Central memory CD8-positive, alpha-beta T cell (primary cell): Measurements from ENCODE around the gene GATC.

ENCODE experiments used
- ATAC-seq: fragments of 150-1000 bp; cut with Tn5 transposase; replicated peaks from 2 replicates; pipeline ENCODE4 v1.10.0; 2022; ENCODE audit warnings: mild to moderate bottlenecking, moderate FRiP score, moderate number of reproducible peaks; ENCODE audit not compliant: poor library complexity, severe bottlenecking; ENCODE audit errors: extremely low read depth
- DNase-seq, 2 donors: peaks; one replicate each; pipeline ENCODE4 v3.0.0; 2021; ENCODE audit warnings: low spot score in 2 of 2
- H3K27ac Mint-ChIP-seq: one replicate; pipeline ENCODE4 v1.8.0; 2022; ENCODE audit warnings: low read depth, mild to moderate bottlenecking, moderate library complexity, mixed read lengths
- H3K27me3 Mint-ChIP-seq: one replicate; pipeline ENCODE4 v1.8.0; 2022; ENCODE audit warnings: mixed read lengths
- H3K36me3 Mint-ChIP-seq: one replicate; pipeline ENCODE4 v1.8.0; 2022; ENCODE audit warnings: mild to moderate bottlenecking, moderate library complexity, mixed read lengths; ENCODE audit not compliant: insufficient read depth
- H3K4me1 Mint-ChIP-seq: one replicate; pipeline ENCODE4 v1.8.0; 2022; ENCODE audit warnings: mixed read lengths
- H3K4me3 Mint-ChIP-seq: one replicate; pipeline ENCODE4 v1.8.0; 2022; ENCODE audit warnings: mild to moderate bottlenecking, moderate library complexity, mixed read lengths
- H3K9me3 Mint-ChIP-seq: one replicate; pipeline ENCODE4 v1.8.0; 2022; ENCODE audit warnings: mixed read lengths

The GATC gene, protein sequence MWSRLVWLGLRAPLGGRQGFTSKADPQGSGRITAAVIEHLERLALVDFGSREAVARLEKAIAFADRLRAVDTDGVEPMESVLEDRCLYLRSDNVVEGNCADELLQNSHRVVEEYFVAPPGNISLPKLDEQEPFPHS

GRCh38 chr12:120445911-120446843 lies at the start of gene GATC, which contains the start of gene TRIAP1:
Gene GATC, plus strand, starts transcription at chr12:120446444. Its CDS starts 37 bp downstream, at chr12:120446481.
Gene TRIAP1, minus strand, starts transcription at chr12:120446384. Its CDS starts 12 bp downstream, at chr12:120446372.
- Mint-ChIP-seq H3K4me1 (peaks cover 22% of the 10 kb centered on the region), H3K36me3 (peaks cover 47% of the 10 kb centered on the region)
- peak; percentile 96 for ATAC-seq

DNA sequence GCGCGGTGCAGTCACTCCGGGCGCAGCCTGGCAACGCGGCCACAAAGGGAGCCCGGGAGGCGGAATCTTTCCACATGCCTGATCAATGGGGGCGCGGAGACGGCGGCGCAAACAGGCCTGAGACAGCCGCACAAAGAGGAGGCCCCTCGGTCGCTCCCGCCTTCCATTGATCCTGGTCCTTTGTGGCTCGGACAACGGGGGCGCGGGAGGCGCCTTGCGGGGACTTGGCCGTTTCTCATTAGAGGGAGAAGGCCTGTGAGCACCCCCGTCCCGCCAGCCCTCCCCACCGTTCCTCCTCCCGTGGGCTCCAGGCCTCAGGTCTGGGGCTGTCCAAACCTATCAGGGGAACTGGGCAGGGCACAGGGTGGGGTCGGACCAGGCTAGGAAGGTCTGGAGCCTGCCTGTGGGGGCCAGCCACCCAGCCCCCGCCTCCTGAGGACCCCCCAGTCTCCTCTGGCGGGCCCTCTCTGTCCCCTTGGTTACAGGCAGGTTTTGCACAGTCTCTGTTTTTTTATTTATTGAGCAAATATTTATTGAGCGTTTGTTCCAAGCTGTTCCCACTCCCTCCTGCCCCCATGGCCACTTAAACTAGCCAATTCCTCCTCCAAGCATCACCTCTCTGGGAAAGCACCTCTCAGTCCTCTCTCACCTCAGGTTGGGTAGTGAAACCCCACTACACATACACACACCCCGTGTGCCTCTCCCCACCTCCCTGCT lies 48.3 kb upstream of the GATC start:
- Mint-ChIP-seq H3K36me3 (peaks cover 2% of the 10 kb centered on the region), H3K27ac (no peak overlapping the region), H3K4me3 (no peak overlapping the region), H3K4me1 (no peaks in the 10 kb centered on the region), H3K9me3 (no peaks in the 10 kb centered on the region), H3K27me3 (peaks cover 67% of the 10 kb centered on the region)
- ATAC-seq (no peak), DNase-seq (no peak)

More at GRCh38 chr12:120445911-120446843, at the start of gene GATC, which contains the start of gene TRIAP1:
- Mint-ChIP-seq H3K27me3 (no peaks in the 10 kb centered on the region), H3K27ac (peak within 1 kb of the TSS; percentile 98), H3K9me3 (no peaks in the 10 kb centered on the region), H3K4me3 (peak within 1 kb of the TSS; percentile 97)
- DNase-seq = peak; percentile 80 to 84

DNA sequence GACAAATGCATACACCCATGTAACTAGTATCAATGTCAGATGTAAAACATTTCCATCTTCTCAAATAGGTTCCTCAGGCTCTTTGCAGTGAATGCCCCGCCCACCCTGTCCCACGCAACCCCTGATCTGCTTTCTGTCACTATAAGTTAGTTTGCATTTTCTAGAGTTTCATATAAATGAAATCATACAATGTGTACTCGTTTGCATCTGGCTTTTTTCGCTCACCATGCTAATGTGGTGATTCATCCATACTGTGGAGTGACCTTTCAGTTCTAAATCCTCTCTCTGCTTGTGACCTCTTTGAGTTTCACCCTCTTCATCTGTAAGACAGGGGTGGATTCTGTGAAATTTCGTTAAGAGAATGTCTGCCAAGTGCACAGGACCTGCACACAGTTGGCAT lies 46.7 kb upstream of the GATC start:
- peaks cover 2% of the 10 kb centered on the region for H3K36me3 Mint-ChIP-seq
- no peaks in the 10 kb centered on the region for H3K4me1 Mint-ChIP-seq
- DNase-seq (no peak), ATAC-seq (no peak)
- H3K27me3 Mint-ChIP-seq = peaks cover 59% of the 10 kb centered on the region
- no peak overlapping the region for H3K4me3 Mint-ChIP-seq
- H3K27ac Mint-ChIP-seq = no peak overlapping the region
- no peaks in the 10 kb centered on the region for H3K9me3 Mint-ChIP-seq

DNA sequence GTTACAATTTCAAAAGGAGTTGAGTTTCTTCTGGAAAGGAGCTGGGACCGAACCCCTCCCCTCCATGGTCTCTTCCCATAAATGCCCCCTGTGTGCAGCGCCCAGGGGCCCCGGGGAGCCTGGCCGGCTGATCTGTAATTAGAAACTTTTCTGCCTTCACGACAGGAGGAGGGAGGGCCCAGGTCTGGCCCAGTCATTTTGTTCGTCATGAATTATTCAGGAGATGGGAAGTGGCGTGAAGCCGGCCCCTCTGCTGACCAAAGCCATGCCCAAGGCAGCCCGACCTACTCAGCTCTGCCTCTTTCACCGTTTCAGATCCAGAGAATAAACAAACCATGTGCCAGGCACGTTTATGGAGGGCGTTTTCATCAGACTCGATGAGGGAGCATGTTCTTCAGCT lies 44.0 kb upstream of the GATC start:
- Mint-ChIP-seq H3K36me3 (peaks cover 2% of the 10 kb centered on the region), H3K9me3 (no peaks in the 10 kb centered on the region), H3K4me1 (no peaks in the 10 kb centered on the region), H3K27ac (no peak overlapping the region), H3K4me3 (no peak overlapping the region), H3K27me3 (peaks cover 34% of the 10 kb centered on the region)
- DNase-seq = no peak
- ATAC-seq = no peak

- Mint-ChIP-seq H3K27me3 (peaks cover 23% of the 10 kb centered on the region), H3K4me3 (no peak overlapping the region), H3K27ac (no peak overlapping the region), H3K4me1 (no peaks in the 10 kb centered on the region), H3K9me3 (no peaks in the 10 kb centered on the region), H3K36me3 (no peaks in the 10 kb centered on the region)
- ATAC-seq (no peak), DNase-seq (no peak)
Measured at GRCh38 chr12:120403869-120404268, 42.4 kb upstream of the GATC start.

GRCh38 chr12:120404271-120404670 lies 42.0 kb upstream of the GATC start:
- Mint-ChIP-seq H3K27ac (no peak overlapping the region), H3K4me1 (no peaks in the 10 kb centered on the region), H3K9me3 (no peaks in the 10 kb centered on the region), H3K36me3 (no peaks in the 10 kb centered on the region), H3K4me3 (no peak overlapping the region), H3K27me3 (peaks cover 23% of the 10 kb centered on the region)
- DNase-seq = no peak
- no peak for ATAC-seq

DNA sequence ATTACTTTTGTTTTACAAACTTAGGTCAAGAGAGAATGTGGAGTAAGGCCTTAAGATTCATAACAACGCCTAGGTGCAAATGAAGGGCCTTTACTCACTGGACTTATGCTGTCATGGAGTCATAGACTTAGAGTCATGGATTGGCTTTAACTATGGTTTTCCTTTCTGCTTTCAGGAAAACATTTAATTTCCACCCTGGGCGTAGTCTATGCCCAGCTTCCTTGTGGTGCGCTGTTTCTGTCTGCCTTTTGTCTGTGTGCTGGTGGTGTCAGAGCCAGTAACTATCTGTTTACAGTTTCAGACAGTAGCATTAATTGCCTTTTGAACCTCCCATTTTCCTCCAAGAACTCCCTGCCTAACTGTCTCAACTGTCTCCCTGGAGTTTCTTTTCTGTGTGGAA lies 40.2 kb upstream of the GATC start:
- H3K27me3 Mint-ChIP-seq = peaks cover 13% of the 10 kb centered on the region

DNA sequence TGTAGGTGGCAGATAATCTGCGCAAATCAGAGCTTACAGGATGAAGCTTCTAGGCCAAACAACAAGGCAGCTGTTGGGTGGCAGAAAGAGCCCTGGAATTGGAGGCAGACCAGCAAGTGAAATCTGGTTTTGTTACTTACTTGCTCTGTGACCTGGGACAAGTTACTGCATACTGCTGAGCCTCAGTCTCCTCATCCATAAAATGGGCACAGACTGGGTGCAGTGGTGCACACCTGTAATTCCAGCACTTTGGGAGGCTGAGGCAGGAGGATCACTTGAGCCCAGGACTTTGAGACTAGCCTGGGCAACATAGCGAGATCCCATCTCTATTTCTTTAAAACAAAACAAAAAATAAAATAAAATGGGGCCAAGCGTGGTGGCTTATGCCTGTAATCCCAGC lies 39.7 kb upstream of the GATC start:
- no peaks in the 10 kb centered on the region for H3K36me3 Mint-ChIP-seq
- H3K27me3 Mint-ChIP-seq = peaks cover 13% of the 10 kb centered on the region
- ATAC-seq (no peak), DNase-seq (no peak)
- no peaks in the 10 kb centered on the region for H3K9me3 Mint-ChIP-seq
- no peak overlapping the region for H3K27ac Mint-ChIP-seq
- H3K4me3 Mint-ChIP-seq = no peak overlapping the region
- no peaks in the 10 kb centered on the region for H3K4me1 Mint-ChIP-seq

More for the DNA sequence above, 40.2 kb upstream of the GATC start:
- Mint-ChIP-seq H3K9me3 (no peaks in the 10 kb centered on the region), H3K36me3 (no peaks in the 10 kb centered on the region), H3K4me1 (no peaks in the 10 kb centered on the region), H3K27ac (no peak overlapping the region), H3K4me3 (no peak overlapping the region)
- DNase-seq (no peak), ATAC-seq (no peak)

DNA sequence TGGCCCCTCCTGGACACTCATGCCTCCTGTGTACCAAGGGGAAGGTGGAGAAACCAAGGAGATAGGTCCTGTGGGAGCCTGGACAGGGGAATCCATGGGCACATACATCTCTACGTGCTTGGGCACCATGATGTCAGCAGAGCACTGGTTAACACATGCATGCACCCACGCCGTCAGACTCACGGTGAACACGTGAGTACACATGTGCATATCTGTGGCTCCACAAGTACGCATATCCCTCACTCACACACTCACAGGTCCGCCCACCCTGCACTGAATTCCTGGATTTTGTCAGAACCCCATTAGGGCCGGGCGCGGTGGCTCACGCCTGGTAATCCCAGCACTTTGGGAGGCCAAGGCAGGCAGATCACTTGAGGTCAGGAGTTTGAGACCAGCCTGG lies 37.5 kb upstream of the GATC start:
- ATAC-seq (no peak), DNase-seq (no peak)
- no peaks in the 10 kb centered on the region for H3K36me3 Mint-ChIP-seq
- H3K27me3 Mint-ChIP-seq = peaks cover 10% of the 10 kb centered on the region
- no peaks in the 10 kb centered on the region for H3K4me1 Mint-ChIP-seq
- no peaks in the 10 kb centered on the region for H3K9me3 Mint-ChIP-seq
- H3K27ac Mint-ChIP-seq = no peak overlapping the region
- H3K4me3 Mint-ChIP-seq = no peak overlapping the region

GRCh38 chr12:120412421-120412820 lies 33.8 kb upstream of the GATC start:
- ATAC-seq (no peak), DNase-seq (no peak)
- Mint-ChIP-seq H3K4me3 (no peak overlapping the region), H3K27ac (no peak overlapping the region), H3K4me1 (no peaks in the 10 kb centered on the region), H3K9me3 (no peaks in the 10 kb centered on the region), H3K27me3 (peaks cover 14% of the 10 kb centered on the region), H3K36me3 (no peaks in the 10 kb centered on the region)

DNA sequence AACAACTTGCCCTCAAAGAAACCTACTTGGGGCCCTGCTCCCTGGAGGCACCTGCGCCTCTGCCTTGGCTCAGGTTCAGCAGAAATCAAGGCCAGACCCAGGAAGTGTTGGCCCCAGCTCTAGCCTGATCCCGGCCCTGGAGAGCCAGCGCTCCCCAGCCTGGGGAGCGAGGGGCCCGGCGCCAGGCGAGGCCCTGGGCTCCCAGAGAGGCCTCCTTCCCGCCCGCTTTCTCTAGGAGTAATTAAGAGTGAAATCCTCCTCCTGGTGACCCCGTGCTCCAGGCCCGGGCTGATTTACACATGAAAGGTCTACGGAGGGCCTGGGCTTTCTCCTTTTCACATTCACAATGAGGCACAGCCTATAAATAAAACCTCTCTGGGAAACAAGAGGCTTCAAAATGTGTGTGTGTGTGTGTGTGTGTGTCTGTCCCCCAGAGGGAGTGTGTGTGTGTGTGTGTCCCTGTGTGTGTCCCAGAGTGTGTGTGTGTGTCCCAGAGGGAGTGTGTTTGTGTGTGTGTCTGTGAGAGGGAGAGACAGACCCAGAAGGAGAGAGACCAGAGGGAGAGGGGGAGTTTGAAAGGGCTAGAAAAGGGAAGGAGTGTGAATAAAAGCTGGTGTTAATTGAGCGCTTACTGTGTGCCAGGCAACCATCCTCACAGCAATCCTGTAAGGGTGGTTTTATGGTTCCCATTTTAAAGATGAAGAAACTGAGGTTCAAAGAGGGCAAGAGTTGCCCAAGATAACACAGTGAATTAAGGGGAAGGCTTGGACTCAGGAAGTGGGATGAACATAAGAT lies 32.1 kb upstream of the GATC start:
- ATAC-seq = no peak
- H3K4me1 Mint-ChIP-seq = no peaks in the 10 kb centered on the region
- no peak overlapping the region for H3K4me3 Mint-ChIP-seq
- H3K27ac Mint-ChIP-seq = no peak overlapping the region
- H3K9me3 Mint-ChIP-seq = no peaks in the 10 kb centered on the region
- DNase-seq = no peak
- peaks cover 25% of the 10 kb centered on the region for H3K27me3 Mint-ChIP-seq
- H3K36me3 Mint-ChIP-seq = no peaks in the 10 kb centered on the region
